Measurements from ENCODE around the gene HRH1. TPM values are rescaled to one million over a fixed set of nuclear protein-coding genes. Genes with fewer than 3 reads are reported as not detected.
"Not testable (repeated sequence)": the region's sequence is repeated elsewhere in the genome, so short reads cannot be mapped to it uniquely, and the experiment has no call there.

HRH1 gene
- polyA plus RNA-seq, 1 donor (not counting 4 experiments of a cell fraction or from before 2014, with no cell fraction given) = 13.9 TPM

- H3K27me3 ChIP-seq (ENCODE audit: control insufficient read depth, extremely low read depth, insufficient read depth, low read length); FAIRE-seq; H3K79me2 ChIP-seq (ENCODE audit: control insufficient read depth, insufficient read depth, low read length); H3K36me3 ChIP-seq (ENCODE audit: control insufficient read depth in 2 of 2, extremely low read depth in 1 of 2, insufficient read depth in 2 of 2, low read length in 2 of 2); H3K4me3 ChIP-seq (ENCODE audit: control insufficient read depth in 2 of 3, extremely low read depth in 1 of 3, insufficient read depth in 2 of 3, low read depth in 1 of 3, low read length in 3 of 3); H3K9me3 ChIP-seq (ENCODE audit: control insufficient read depth, low read depth, low read length); DNase-seq (ENCODE audit: low read depth, low spot score); H3K9ac ChIP-seq (ENCODE audit: control insufficient read depth, extremely low read depth, insufficient read depth, low read length); H2AFZ ChIP-seq (ENCODE audit: control insufficient read depth, low read length); H3K4me2 ChIP-seq (ENCODE audit: control insufficient read depth, extremely low read depth, insufficient read depth, low read depth, low read length); H4K20me1 ChIP-seq (ENCODE audit: control insufficient read depth, extremely low read depth, insufficient read depth, low read length); H3K9me1 ChIP-seq (ENCODE audit: control insufficient read depth, extremely low read depth, insufficient read depth, low read length); H3K27ac ChIP-seq (ENCODE audit: control insufficient read depth, insufficient read depth, low read length): not testable (repeated sequence)
- dilution Hi-C loops (cut with MboI; ENCODE audit: extremely low pct_ligation_motif_present, low sequenced_read_pairs) = loop anchor here (10.0 kb wide), 2 partner anchors 151 to 241 kb away; no protein-coding TSS in a partner anchor
- peaks cover 21% of the 10 kb centered on the region for H3K4me1 ChIP-seq (ENCODE audit: control insufficient read depth, extremely low read depth, insufficient read depth, low read length)
- peak; percentile 30 to 44 (median 44) for TF ChIP-seq CTCF (optimal IDR thresholded peaks at IDR 0.05 in 1 of 3, IDR thresholded peaks at IDR 0.05 in 1 of 3, conservative IDR thresholded peaks at IDR 0.05 in 1 of 3; ENCODE audit: extremely low read depth in 1 of 3, insufficient read depth in 2 of 3, low read length in 3 of 3)
Measured at GRCh38 chr3:11205881-11206280, 51.6 kb downstream of the HRH1 start.

- H3K9me1 ChIP-seq (ENCODE audit: control insufficient read depth, extremely low read depth, insufficient read depth, low read length) = no peaks in the 10 kb centered on the region
- no peaks in the 10 kb centered on the region for H3K9me3 ChIP-seq (ENCODE audit: control insufficient read depth, low read depth, low read length)
- no peak overlapping the region for H3K27ac ChIP-seq (ENCODE audit: control insufficient read depth, insufficient read depth, low read length)
- H3K4me2 ChIP-seq (ENCODE audit: control insufficient read depth, extremely low read depth, insufficient read depth, low read depth, low read length) = no peak overlapping the region
- H4K20me1 ChIP-seq (ENCODE audit: control insufficient read depth, extremely low read depth, insufficient read depth, low read length) = no peaks in the 10 kb centered on the region
- dilution Hi-C loops (cut with MboI; ENCODE audit: extremely low pct_ligation_motif_present, low sequenced_read_pairs) = loop anchor here (10.0 kb wide), 2 partner anchors 152 to 242 kb away; no protein-coding TSS in a partner anchor
- H3K36me3 ChIP-seq (ENCODE audit: control insufficient read depth in 2 of 2, extremely low read depth in 1 of 2, insufficient read depth in 2 of 2, low read length in 2 of 2) = peaks cover 6 to 7% of the 10 kb centered on the region in 2 experiments
- peaks cover 3% of the 10 kb centered on the region for H3K79me2 ChIP-seq (ENCODE audit: control insufficient read depth, insufficient read depth, low read length)
- no peak overlapping the region for H3K4me3 ChIP-seq (ENCODE audit: control insufficient read depth in 2 of 3, extremely low read depth in 1 of 3, insufficient read depth in 2 of 3, low read depth in 1 of 3, low read length in 3 of 3)
- TF ChIP-seq EZH2 (IDR thresholded peaks at IDR 0.05; ENCODE audit: low read length) = no peak
- no peak for TF ChIP-seq CTCF (optimal IDR thresholded peaks at IDR 0.05 in 1 of 3, IDR thresholded peaks at IDR 0.05 in 1 of 3, conservative IDR thresholded peaks at IDR 0.05 in 1 of 3; ENCODE audit: extremely low read depth in 1 of 3, insufficient read depth in 2 of 3, low read length in 3 of 3)
- H3K9ac ChIP-seq (ENCODE audit: control insufficient read depth, extremely low read depth, insufficient read depth, low read length) = no peak overlapping the region
- H2AFZ ChIP-seq (ENCODE audit: control insufficient read depth, low read length) = no peak overlapping the region
- DNase-seq (ENCODE audit: low read depth, low spot score) (no peak), FAIRE-seq (no peak)
- H3K4me1 ChIP-seq (ENCODE audit: control insufficient read depth, extremely low read depth, insufficient read depth, low read length) = peaks cover 18% of the 10 kb centered on the region
- no peaks in the 10 kb centered on the region for H3K27me3 ChIP-seq (ENCODE audit: control insufficient read depth, extremely low read depth, insufficient read depth, low read length)
Measured at GRCh38 chr3:11206316-11206715, 52.0 kb downstream of the HRH1 start.

All from keratinocyte (primary cell).